Stimulated activated CD4-positive, alpha-beta T cell treated with anti-CD3 and anti-CD28 coated beads, Interleukin-2, amount 100 ng/mL, for 4 hours (primary cell): ENCODE results near the gene CLEC18A.
"Not testable (repeated sequence)": the region's sequence is repeated elsewhere in the genome, so short reads cannot be mapped to it uniquely, and the experiment has no call there.

Experiments used
- DNase-seq: peaks from one replicate; pipeline ENCODE4 v3.0.0-alpha.2; 2020; ENCODE audit warnings: low read depth

The CLEC18A gene

GRCh38 chr16:69951017-69951671 lies at the start of gene CLEC18A:
Gene CLEC18A, plus strand, starts transcription at chr16:69951334. Its CDS starts 33 bp downstream, at chr16:69951367.
- DNase-seq = not testable (repeated sequence)

DNA sequence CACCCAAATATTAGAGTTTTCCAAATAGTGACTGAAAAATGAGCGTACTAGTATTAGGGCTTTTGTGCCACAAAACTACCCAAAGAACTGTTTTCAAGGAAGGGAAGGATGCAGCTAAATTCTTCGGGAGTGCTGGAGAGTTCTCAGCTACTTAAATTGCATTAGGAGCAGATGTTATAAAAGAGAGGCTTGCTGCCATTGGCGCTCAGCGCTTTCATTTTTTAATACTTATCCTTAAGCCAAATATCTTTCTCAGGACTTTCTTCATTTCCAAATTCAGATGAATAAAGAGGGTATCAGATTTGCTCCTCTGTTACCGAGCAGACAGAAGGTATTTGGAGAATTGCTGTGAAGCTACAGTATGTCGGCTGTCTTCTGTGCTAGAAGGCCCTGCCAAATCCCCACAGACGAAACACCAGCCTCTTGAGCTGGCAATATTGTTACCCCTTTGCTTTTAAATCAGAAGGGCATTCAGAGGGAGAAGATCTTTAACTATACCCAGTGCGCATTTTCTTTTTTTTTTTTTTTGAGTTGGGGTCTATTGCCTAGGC lies 47.2 kb upstream of the CLEC18A start:
- DNase-seq = no peak

DNA sequence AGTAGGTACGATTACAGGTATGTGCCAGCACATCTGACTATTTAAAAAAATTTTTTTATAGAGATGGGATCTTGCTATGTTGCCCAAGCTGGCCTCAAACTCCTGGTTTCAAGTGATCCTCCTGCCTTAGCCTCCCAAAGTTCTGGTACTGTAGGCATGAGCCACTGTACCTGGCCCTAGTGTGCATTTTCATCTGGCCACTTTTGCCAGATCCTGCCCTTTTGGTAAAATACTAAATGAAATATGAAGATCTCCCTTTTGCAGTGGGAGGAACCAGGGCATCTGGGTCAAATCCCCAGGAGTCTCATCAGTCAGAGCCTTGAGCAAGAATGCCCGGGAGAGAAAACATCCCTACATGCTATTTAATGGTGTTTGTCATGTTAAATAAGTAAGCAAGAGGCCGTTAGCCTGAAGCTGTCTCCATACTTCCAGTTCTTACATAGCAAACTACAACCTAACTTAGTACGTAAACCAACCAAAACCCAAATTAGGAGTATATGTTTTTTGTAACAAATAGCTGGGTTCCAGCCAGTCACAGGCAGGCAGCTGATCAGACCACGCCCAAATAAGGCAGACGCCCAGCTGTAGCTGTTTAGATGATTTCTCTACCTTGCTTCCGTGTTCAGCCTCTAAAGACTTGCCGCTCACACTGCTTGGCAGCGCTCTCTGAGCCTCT lies 46.5 kb upstream of the CLEC18A start:
- DNase-seq = no peak

- no peak for DNase-seq
Observed at GRCh38 chr16:69905171-69905555, 46.0 kb upstream of the CLEC18A start.

- DNase-seq = no peak
Observed at GRCh38 chr16:69906838-69907401, 44.2 kb upstream of the CLEC18A start.

GRCh38 chr16:69909043-69909442 lies 42.1 kb upstream of the CLEC18A start:
- no peak for DNase-seq

GRCh38 chr16:69909760-69910159 lies 41.4 kb upstream of the CLEC18A start:
- DNase-seq = no peak

DNA sequence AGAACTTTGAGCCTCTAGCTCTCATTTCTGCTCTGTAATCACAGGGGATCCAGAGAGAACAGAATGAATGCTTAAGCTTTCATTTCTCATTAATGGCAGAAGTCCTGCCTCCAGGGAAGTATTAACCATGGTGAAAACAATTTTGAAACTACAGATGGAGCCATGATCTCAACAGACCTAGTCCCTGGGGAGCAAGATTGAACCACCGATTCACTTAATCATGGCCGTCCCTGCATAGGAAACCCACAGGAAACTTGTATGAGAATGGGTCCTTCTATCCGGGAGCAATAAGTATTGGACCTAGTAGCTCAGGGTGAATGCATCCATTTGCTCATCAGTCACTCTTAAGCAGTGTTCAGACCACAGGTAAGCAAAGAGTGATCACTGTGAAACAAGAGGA lies 40.2 kb upstream of the CLEC18A start:
- no peak for DNase-seq

- DNase-seq = no peak
Observed at GRCh38 chr16:69916462-69916861, 34.7 kb upstream of the CLEC18A start.

DNA sequence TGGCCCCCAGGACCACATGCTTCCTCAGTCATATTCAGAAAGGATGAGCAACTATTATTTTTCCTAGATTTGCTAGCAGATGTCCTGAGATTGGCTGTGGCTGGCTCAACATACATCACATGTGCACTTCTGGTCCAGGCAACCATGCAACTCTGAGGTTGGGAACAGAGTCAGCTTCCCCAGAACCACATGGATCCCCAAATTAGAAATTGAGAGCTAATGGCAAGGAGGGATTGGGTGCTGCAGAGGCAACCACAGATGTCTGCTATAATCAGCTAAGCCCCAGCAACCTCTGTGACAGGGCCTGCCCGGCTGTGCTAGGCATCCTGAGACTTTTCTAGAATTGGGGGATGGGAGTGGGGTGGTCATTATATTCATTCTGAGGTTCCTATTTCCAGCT lies 33.8 kb upstream of the CLEC18A start:
- no peak for DNase-seq

- DNase-seq = no peak
Observed at GRCh38 chr16:69917739-69918138, 33.4 kb upstream of the CLEC18A start.

DNA sequence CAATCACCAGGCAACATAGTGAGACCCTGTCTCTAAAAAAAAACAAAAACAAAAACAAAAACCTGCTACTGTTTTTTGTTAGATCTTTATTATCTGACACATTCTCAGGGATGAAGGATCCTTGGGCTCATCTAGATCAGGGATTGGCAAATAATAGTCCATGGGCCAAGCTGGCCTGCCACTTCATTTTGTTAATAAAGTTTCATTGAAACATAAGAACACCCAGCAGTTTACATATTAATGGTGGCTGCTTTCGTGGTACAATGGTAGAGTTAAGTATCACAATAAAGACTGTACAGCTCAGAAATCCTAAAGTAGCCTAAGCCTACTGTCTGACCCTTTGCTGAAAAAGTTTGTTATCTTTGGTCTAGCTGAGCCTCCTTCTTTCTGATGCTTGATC lies 32.9 kb upstream of the CLEC18A start:
- no peak for DNase-seq

DNA sequence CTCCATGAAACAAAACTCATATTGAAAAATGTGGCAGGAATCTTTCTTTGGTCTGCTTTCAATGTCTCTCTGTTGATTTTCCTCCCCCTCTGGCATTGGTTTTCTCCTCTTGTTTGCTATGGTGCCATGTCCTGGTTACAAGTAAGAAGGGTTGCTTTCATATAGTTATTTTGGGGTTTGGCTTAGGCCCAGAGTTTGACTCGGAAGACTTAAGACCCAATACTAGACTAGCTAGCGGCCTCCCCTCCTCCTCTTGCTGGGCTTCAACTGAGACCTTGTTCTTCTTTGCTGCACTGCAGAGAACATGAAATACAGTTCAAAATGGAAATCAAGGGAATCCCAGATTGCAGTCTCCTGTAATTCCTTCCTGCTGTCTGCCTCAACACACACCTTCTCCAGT lies 30.0 kb upstream of the CLEC18A start:
- no peak for DNase-seq

DNA sequence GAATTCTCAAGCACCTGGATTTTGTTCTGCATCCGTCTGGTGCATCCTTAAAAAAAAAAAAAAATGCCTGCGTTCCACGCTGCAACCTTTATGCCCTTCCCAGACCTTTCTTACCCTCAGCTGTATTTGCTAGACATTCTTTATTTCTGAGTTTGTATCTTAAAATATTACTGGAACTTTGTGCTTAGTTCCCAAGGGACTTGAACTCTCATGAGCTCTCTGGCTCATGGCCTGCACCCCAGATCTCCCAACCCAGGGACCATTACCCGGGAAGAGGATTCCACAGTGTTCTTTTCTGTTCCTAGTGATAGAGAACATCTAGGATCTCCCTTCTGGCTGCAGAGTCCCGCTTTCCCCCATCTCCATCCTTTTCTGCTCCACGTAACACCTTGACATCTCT lies 28.9 kb upstream of the CLEC18A start:
- no peak for DNase-seq

GRCh38 chr16:69924041-69924775 lies 26.9 kb upstream of the CLEC18A start:
- no peak for DNase-seq

DNA sequence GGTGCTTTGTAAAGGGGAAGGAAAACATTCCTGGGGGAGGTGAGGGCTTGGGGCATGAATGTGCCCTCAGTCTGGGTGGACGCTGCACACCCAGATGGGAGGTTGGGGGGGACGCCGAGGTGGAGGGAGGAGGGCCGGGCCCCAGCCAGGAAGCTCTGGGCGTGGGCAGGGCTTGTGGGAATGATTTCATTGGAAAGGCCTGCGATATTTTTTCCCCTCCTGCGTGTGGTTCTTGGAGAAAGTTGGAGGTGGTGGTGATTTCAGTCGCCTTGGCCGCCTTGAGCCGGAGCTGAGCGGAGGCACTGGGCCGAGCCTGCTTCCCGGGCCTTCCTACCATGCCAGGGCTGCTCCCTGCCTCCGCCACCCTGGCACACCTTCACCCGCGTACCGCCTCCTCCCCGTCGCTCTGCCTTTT lies 26.4 kb upstream of the CLEC18A start:
- DNase-seq = no peak

DNA sequence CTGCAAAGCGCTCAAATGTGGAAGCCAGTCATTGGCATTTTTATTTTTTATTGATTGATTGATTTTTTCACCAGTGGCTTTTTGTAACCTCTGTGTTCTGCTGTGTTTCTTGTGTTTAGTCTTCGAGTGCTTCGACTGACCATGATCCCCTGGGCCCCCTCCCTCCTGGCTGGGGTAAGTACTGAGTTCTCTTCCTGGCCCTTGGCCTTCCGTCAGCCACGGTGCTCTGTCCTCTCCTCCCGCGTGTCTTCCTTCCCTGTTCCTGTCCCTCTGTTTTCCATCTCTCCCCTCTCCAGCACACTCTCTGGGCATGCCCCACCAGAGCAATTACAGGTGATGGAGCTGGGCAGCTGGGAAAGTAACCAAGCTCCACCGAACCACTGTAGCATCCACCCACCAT lies 25.8 kb upstream of the CLEC18A start:
- DNase-seq = no peak

- no peak for DNase-seq
Observed at GRCh38 chr16:69926241-69926640, 24.9 kb upstream of the CLEC18A start.

- no peak for DNase-seq
Observed at GRCh38 chr16:69927056-69927757, 23.9 kb upstream of the CLEC18A start.

- DNase-seq = no peak
Observed at GRCh38 chr16:69928856-69929400, 22.2 kb upstream of the CLEC18A start.

GRCh38 chr16:69929480-69929879 lies 21.7 kb upstream of the CLEC18A start:
- DNase-seq = no peak
